Activated CD4-positive, alpha-beta T cell treated with anti-CD3 and anti-CD28 coated beads, Interleukin-2, amount 50 U/mL, for 24 hours (primary cell): Measurements from ENCODE around the gene KCNQ1.

Source experiments
- DNase-seq, 2 donors: peaks; one replicate each; pipeline ENCODE4 v3.0.0-alpha.2; 2020; ENCODE audit warnings: low read depth in 1 of 2, low spot score in 1 of 2

Gene KCNQ1

GRCh38 chr11:2549080-2549479 is 104.3 kb downstream of the KCNQ1 start:
- DNase-seq = no peak

- no peak for DNase-seq
Observed at GRCh38 chr11:2549491-2549875, 104.7 kb downstream of the KCNQ1 start.

- no peak for DNase-seq
Observed at GRCh38 chr11:2549876-2550605, 105.2 kb downstream of the KCNQ1 start.

- DNase-seq = no peak
Observed at GRCh38 chr11:2550606-2550970, 105.8 kb downstream of the KCNQ1 start.

GRCh38 chr11:2551131-2551530 is 106.3 kb downstream of the KCNQ1 start:
- DNase-seq = no peak

GRCh38 chr11:2552210-2552609 is 107.4 kb downstream of the KCNQ1 start:
- DNase-seq = no peak

- no peak for DNase-seq
Observed at GRCh38 chr11:2553198-2553597, 108.4 kb downstream of the KCNQ1 start.

- DNase-seq = no peak
Observed at GRCh38 chr11:2553886-2554285, 109.1 kb downstream of the KCNQ1 start.

- no peak for DNase-seq
Observed at GRCh38 chr11:2554338-2555207, 109.8 kb downstream of the KCNQ1 start.

- DNase-seq = no peak
Observed at GRCh38 chr11:2555336-2555735, 110.5 kb downstream of the KCNQ1 start.

GRCh38 chr11:2555891-2556290 is 111.1 kb downstream of the KCNQ1 start:
- DNase-seq = no peak

GRCh38 chr11:2557381-2557780 is 112.6 kb downstream of the KCNQ1 start:
- DNase-seq = no peak

GRCh38 chr11:2558397-2558796 is 113.6 kb downstream of the KCNQ1 start:
- no peak for DNase-seq

- DNase-seq = no peak
Observed at GRCh38 chr11:2558861-2559526, 114.2 kb downstream of the KCNQ1 start.

GRCh38 chr11:2559527-2560311 is 114.9 kb downstream of the KCNQ1 start:
- no peak for DNase-seq

- no peak for DNase-seq
Observed at GRCh38 chr11:2561696-2562581, 117.1 kb downstream of the KCNQ1 start.

GRCh38 chr11:2562890-2563212 is 118.0 kb downstream of the KCNQ1 start:
- no peak for DNase-seq

- no peak for DNase-seq
Observed at GRCh38 chr11:2563213-2564007, 118.6 kb downstream of the KCNQ1 start.

GRCh38 chr11:2564008-2564530 is 119.3 kb downstream of the KCNQ1 start:
- DNase-seq = no peak
